Left lung (tissue), 10 donors: Measurements from ENCODE around the gene MAJIN. TPM values are rescaled to one million over a fixed set of nuclear protein-coding genes. Genes with fewer than 3 reads are reported as not detected.
"Not testable (repeated sequence)": the region's sequence is repeated elsewhere in the genome, so short reads cannot be mapped to it uniquely, and the experiment has no call there.

Source experiments
- ATAC-seq: fragments of 200-7000 bp; cut with Tn5 transposase; one replicate; pipeline ENCODE4 v1.9.1; 2020; ENCODE audit warnings: moderate library complexity
- DNase-seq, 4 donors: peaks; one replicate each; pipeline ENCODE4 v3.0.0-alpha.2; 2013 to 2020
- H3K27ac ChIP-seq, 2 donors: fragments of 200-600 bp; sonication (generic) in 1 of 2; one replicate each; pipeline versions ENCODE4 v1.5.0 to v1.8.0; 2020 to 2021
- H3K27me3 ChIP-seq, 2 donors: fragments of 200-600 bp; sonication (generic) in 1 of 2; one replicate each; pipeline versions ENCODE4 v1.5.0 to v1.8.0; 2020 to 2021
- H3K36me3 ChIP-seq, 2 donors: fragments of 200-600 bp; sonication (generic) in 1 of 2; one replicate each; pipeline versions ENCODE4 v1.5.0 to v1.8.0; 2020 to 2021
- H3K4me1 ChIP-seq, 2 donors: fragments of 200-600 bp; one replicate each; pipeline ENCODE4 v1.8.0; 2021
- H3K4me3 ChIP-seq, 2 donors: fragments of 200-600 bp; sonication (generic) in 1 of 2; one replicate each; pipeline versions ENCODE4 v1.5.0 to v1.8.0; 2020 to 2021; ENCODE audit warnings: mild to moderate bottlenecking in 1 of 2
- H3K9me3 ChIP-seq, 2 donors: fragments of 200-600 bp; sonication (generic) in 1 of 2; one replicate each; pipeline versions ENCODE4 v1.5.0 to v1.8.0; 2020 to 2021
- CTCF ChIP-seq, 2 donors: fragments of 200-600 bp; sonication (generic) in 1 of 2; IDR thresholded peaks; one replicate each; pipeline versions ENCODE4 v1.5.0 to v1.8.0; 2021; ENCODE audit warnings: antibody characterized with exemption in 2 of 2
- intact Hi-C, 2 donors: fragments of 100-400 bp; cut with DNase I; formaldehyde crosslinking; loops; one replicate each; pipeline versions ENCODE4 v1.11.2 to v1.14.2; 2022
- polyA plus RNA-seq, 6 donors: library from polyadenylated mRNA; unstranded; fragments of 120-200 nt; gene quantifications; one replicate each; pipeline ENCODE4 v1.2.1, GENCODE V29; 2013; ENCODE audit not compliant: insufficient read length in 6 of 6
- total RNA-seq, 2 donors: library from RNA; stranded (reverse); fragmentation: NEBNext Ultra II Directional; extraction: Animal tissue kit (Norgen Biotek cat#: 25700); gene quantifications; one replicate each; pipeline ENCODE4 v1.2.1, GENCODE V29; 2021
- donor health status: DM: no; HTN: yes; CAD: no.
- donor health status: DM: no; HTN: no; CAD: no.

The MAJIN gene
- total and polyA plus RNA-seq, 8 donors = 0.11 to 0.14 TPM; not detected in 6

GRCh38 chr11:65013130-65013887, 41.4 kb upstream of the MAJIN start:
- H3K27ac ChIP-seq = peak overlapping the region; percentile 99 to 100
- no peaks in the 10 kb centered on the region for H3K27me3 ChIP-seq
- intact Hi-C loops = no loop called here
- no peaks in the 10 kb centered on the region for H3K9me3 ChIP-seq
- ATAC-seq (peak; percentile 93), DNase-seq (peak; percentile 83 to 97 (median 94))
- H3K4me3 ChIP-seq = peak overlapping the region; percentile 70 to 91
- H3K4me1 ChIP-seq = peaks cover 7 to 30% of the 10 kb centered on the region in 2 donors
- TF ChIP-seq CTCF (IDR thresholded peaks at IDR 0.05) = peak; percentile 62 to 84
- peaks cover 0 to 6% of the 10 kb centered on the region in 2 donors for H3K36me3 ChIP-seq

- TF ChIP-seq CTCF (IDR thresholded peaks at IDR 0.05) = no peak
- intact Hi-C loops = no loop called here
- Histone ChIP-seq H3K36me3 (no peaks in the 10 kb centered on the region), H3K9me3 (no peaks in the 10 kb centered on the region), H3K4me1 (peaks cover 0 to 10% of the 10 kb centered on the region in 2 donors), H3K27ac (no peak overlapping the region), H3K4me3 (no peak overlapping the region), H3K27me3 (no peaks in the 10 kb centered on the region)
- DNase-seq = peak in 1 of 4 donors; percentile 3
- no peak for ATAC-seq
Measured at GRCh38 chr11:65008873-65009272, 37.0 kb upstream of the MAJIN start.

GRCh38 chr11:65008016-65008415, 36.1 kb upstream of the MAJIN start:
- peaks cover 0 to 5% of the 10 kb centered on the region in 2 donors for H3K4me1 ChIP-seq
- TF ChIP-seq CTCF (IDR thresholded peaks at IDR 0.05) = no peak
- intact Hi-C loops = no loop called here
- no peaks in the 10 kb centered on the region for H3K27me3 ChIP-seq
- no peak overlapping the region for H3K27ac ChIP-seq
- H3K4me3 ChIP-seq = no peak overlapping the region
- H3K36me3 ChIP-seq = no peaks in the 10 kb centered on the region
- DNase-seq (no peak), ATAC-seq (no peak)
- no peaks in the 10 kb centered on the region for H3K9me3 ChIP-seq

GRCh38 chr11:65003968-65004367, 32.1 kb upstream of the MAJIN start:
- H3K27ac ChIP-seq, DNase-seq, H3K4me1 ChIP-seq, ATAC-seq, H3K4me3 ChIP-seq, H3K9me3 ChIP-seq, H3K36me3 ChIP-seq, H3K27me3 ChIP-seq, intact Hi-C loops: not testable (repeated sequence)

- H3K36me3 ChIP-seq = no peaks in the 10 kb centered on the region
- no peak for ATAC-seq
- intact Hi-C loops = no loop called here
- no peaks in the 10 kb centered on the region for H3K4me1 ChIP-seq
- DNase-seq = peak in 1 of 4 donors; percentile 13
- H3K4me3 ChIP-seq = no peak overlapping the region
- no peak for TF ChIP-seq CTCF (IDR thresholded peaks at IDR 0.05)
- no peaks in the 10 kb centered on the region for H3K27me3 ChIP-seq
- no peaks in the 10 kb centered on the region for H3K9me3 ChIP-seq
- no peak overlapping the region for H3K27ac ChIP-seq
Measured at GRCh38 chr11:65003282-65003681, 31.4 kb upstream of the MAJIN start.
